A673 (cell line): ENCODE measurements around the gene S100B. TPM values are rescaled to one million over a fixed set of nuclear protein-coding genes. Genes with fewer than 3 reads are reported as not detected.

Experiments used
- BruUV-seq: library from RNA; stranded (reverse); fragments of 400-500 nt; replicated peaks from 2 replicates; lab custom pipeline; 2021; lab: Mats Ljungman, UMichigan
- CTCF ChIA-PET: fragments of 300-600 bp; sonication (Branson Sonifier 250); formaldehyde crosslinking; loops from one replicate; lab custom pipeline; 2022; ENCODE audit warnings: antibody characterized with exemption; lab: Charles Lee
- POLR2A ChIA-PET: fragments of 300-600 bp; sonication (Branson Sonifier 250); formaldehyde crosslinking; loops from one replicate; lab custom pipeline; 2022; ENCODE audit warnings: antibody characterized with exemption; ENCODE audit not compliant: low non-redundant PET; lab: Charles Lee
- DNase-seq: peaks from one replicate; pipeline ENCODE4 v3.0.0-alpha.2; 2015; ENCODE audit warnings: low spot score
- H3K27ac ChIP-seq: fragments of 200-600 bp; sonication (generic); 2 replicates; pipeline ENCODE4 v1.5.1; 2016; ENCODE audit warnings: mixed run types, low read depth, mild to moderate bottlenecking, mixed read lengths, antibody characterized with exemption, low read length; ENCODE audit not compliant: poor library complexity, severe bottlenecking
- H3K27me3 ChIP-seq: fragments of 200-600 bp; sonication (generic); replicated peaks from 2 replicates; pipeline ENCODE4 v1.6.1; 2017; ENCODE audit warnings: mixed run types, low read depth, mild to moderate bottlenecking, mixed read lengths, antibody characterized with exemption, low read length; ENCODE audit not compliant: insufficient read depth, poor library complexity
- H3K36me3 ChIP-seq: fragments of 200-600 bp; sonication (generic); 2 replicates; pipeline ENCODE4 v1.6.1; 2016; ENCODE audit warnings: mixed run types, mild to moderate bottlenecking, mixed read lengths, antibody characterized with exemption, low read length; ENCODE audit not compliant: insufficient read depth, poor library complexity, severe bottlenecking
- H3K4me1 ChIP-seq: fragments of 200-600 bp; sonication (generic); 2 replicates; pipeline ENCODE4 v1.6.1; 2017; ENCODE audit warnings: mixed run types, mild to moderate bottlenecking, mixed read lengths, antibody characterized with exemption, low read length; ENCODE audit not compliant: insufficient read depth, poor library complexity, severe bottlenecking
- H3K4me3 ChIP-seq: fragments of 200-600 bp; sonication (generic); 2 replicates; pipeline ENCODE4 v1.5.1; 2016; ENCODE audit warnings: low read depth, mixed run types, mild to moderate bottlenecking, mixed read lengths, low read length; ENCODE audit not compliant: poor library complexity, severe bottlenecking
- H3K9me3 ChIP-seq: fragments of 200-600 bp; sonication (generic); 2 replicates; pipeline ENCODE4 v1.6.1; 2016; ENCODE audit warnings: mixed run types, low read depth, mild to moderate bottlenecking, mixed read lengths, antibody characterized with exemption, low read length; ENCODE audit not compliant: poor library complexity, severe bottlenecking
- CTCF ChIP-seq: fragments of 300-800, 200-600 bp; sonication (generic); conservative IDR thresholded peaks from 2 replicates; pipeline ENCODE4 v1.5.1; 2017; ENCODE audit warnings: low read depth, mild to moderate bottlenecking, antibody characterized with exemption, low read length, moderate library complexity, mixed read lengths
- EZH2 ChIP-seq: fragments of 200-600 bp; sonication (generic); IDR thresholded peaks from 2 replicates; pipeline ENCODE4 v1.6.1; 2017; ENCODE audit warnings: borderline replicate concordance, low read depth, mild to moderate bottlenecking, mixed read lengths, antibody characterized with exemption, low read length; ENCODE audit not compliant: poor library complexity, severe bottlenecking
- intact Hi-C: fragments of 100-400 bp; cut with micrococcal nuclease; formaldehyde crosslinking; loops from one replicate; pipeline ENCODE4 v1.10.0; 2022; ENCODE audit not compliant: unreplicated experiment
- total RNA-seq: library from RNA; stranded (reverse); gene quantifications from 2 replicates; pipeline ENCODE4 v1.2.3, GENCODE V29; 2021

Gene S100B
- total RNA-seq, 1 experiment from 2014 or later: not detected

DNA sequence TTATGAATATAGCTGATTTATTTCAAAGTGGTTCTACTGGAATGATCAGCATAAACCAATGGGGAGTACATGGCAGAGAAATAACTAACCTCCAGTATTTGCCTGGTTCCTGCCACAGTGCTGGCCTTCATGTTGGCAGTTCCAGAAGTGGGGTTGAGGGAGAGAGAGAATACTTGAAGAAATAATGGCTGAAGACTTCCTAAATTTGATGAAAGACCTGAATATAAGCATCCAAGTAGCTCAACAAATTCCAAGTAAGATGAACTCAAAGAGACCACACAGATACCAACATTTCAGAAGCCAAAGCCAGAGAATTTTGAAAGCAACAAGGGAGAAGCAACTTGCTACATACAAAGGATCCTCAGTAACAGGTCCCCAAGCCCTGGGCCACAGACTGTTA lies 34.3 kb downstream of the S100B start:
- Histone ChIP-seq H3K4me3 (no peak overlapping the region), H3K27ac (no peak overlapping the region), H3K9me3 (no peaks in the 10 kb centered on the region), H3K27me3 (no peaks in the 10 kb centered on the region), H3K4me1 (no peaks in the 10 kb centered on the region), H3K36me3 (peaks cover 26% of the 10 kb centered on the region)
- ChIA-PET CTCF (no interaction called here), POLR2A (no interaction called here)
- no TSS peak for BruUV-seq
- DNase-seq: no peak
- TF ChIP-seq EZH2 (no peak), CTCF (no peak)
- intact Hi-C loops: no loop called here

DNA sequence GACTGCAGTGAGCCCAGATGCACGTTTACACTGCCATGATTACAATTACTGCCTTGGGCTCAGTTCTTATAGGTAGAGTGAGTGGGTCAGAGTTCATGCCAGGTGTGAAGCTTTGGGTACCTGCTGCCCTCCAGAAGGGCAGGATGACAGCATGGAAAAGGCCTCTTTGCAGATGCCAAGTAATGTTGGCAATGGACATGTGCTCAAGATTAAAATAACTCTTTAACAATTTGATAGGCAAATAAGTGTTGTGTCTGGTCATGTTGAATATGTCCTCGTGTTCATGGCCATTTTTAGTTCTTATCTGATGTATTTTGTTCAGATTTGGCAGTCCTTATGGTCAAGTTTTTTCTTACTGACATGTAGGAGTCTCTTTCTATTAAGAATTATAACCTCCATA lies 34.8 kb downstream of the S100B start:
- DNase-seq: no peak
- POLR2A ChIA-PET: no interaction called here
- Histone ChIP-seq H3K4me3 (no peak overlapping the region), H3K27me3 (no peaks in the 10 kb centered on the region), H3K27ac (no peak overlapping the region), H3K36me3 (peaks cover 26% of the 10 kb centered on the region), H3K9me3 (no peaks in the 10 kb centered on the region), H3K4me1 (no peaks in the 10 kb centered on the region)
- TF ChIP-seq EZH2 (no peak), CTCF (no peak)
- CTCF ChIA-PET: no interaction called here
- intact Hi-C loops: no loop called here
- BruUV-seq: no TSS peak

DNA sequence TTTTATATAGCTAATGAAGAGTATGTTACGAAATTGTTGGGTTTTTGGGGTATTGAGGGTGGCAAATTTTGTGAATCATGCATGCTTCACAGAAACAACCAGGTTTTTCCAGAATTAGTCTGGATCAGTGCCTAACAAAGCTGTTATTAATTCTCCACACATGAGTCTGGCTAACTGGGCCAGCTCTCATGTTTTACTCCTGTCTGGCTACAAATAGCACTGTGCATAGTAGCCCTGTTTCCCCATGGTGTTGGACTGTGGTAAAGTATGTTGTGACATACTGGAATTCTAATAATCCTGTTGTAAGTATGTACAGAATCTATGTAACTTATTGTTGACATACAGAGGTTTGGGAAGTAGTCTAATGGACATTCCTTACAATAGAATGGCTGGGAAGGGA lies 35.8 kb downstream of the S100B start:
- TSS peak; percentile 38 for BruUV-seq
- TF ChIP-seq CTCF (no peak), EZH2 (no peak)
- POLR2A ChIA-PET: no interaction called here

More for the DNA sequence above, 35.8 kb downstream of the S100B start:
- CTCF ChIA-PET: no interaction called here
- Histone ChIP-seq H3K27ac (no peak overlapping the region), H3K27me3 (no peaks in the 10 kb centered on the region), H3K4me3 (no peak overlapping the region), H3K9me3 (no peaks in the 10 kb centered on the region), H3K4me1 (no peaks in the 10 kb centered on the region), H3K36me3 (peaks cover 26% of the 10 kb centered on the region)
- DNase-seq: no peak
- intact Hi-C loops: no loop called here
